ENCODE results near the gene LRG1.
"Not testable (repeated sequence)": the region's sequence is repeated elsewhere in the genome, so short reads cannot be mapped to it uniquely, and the experiment has no call there.

LRG1 gene

DNA sequence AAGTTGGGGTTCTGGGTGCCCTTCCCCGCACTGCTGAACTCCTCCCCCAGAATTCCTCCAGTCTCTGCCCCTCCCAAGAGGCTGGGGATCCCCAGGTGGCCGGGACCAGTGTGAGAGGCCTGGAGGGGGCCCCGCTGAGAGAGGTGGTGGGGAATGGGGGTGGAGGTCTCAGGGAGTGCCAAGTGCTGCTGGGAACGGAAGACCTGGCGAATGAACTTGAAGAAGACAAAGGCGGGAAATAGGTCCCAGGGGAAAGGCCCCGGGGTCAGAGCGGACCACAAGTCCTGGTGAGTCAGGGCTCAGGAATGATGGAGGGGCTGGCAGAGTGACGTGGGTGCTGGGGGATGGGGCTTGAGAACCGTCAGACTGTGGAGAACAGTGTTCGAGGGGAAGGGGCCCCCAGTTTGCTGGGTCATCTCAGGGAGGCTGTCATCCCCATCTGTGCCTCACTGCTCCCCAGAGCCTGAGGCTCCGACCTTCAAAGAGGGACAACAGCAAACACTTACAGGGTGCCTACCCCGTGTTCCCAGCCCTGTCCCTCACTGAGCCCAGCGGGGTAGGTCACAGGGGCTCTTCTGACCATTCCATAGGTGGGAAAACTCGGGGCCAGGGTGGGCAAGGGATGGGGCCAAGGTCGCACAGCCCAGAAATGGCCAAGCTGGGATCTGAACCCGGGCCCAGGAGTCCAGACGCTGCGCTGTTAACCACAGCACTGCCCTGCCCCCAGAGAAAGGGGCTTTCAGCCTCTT is 35.6 kb upstream of the LRG1 start:
- DNase-seq: no peak

DNA sequence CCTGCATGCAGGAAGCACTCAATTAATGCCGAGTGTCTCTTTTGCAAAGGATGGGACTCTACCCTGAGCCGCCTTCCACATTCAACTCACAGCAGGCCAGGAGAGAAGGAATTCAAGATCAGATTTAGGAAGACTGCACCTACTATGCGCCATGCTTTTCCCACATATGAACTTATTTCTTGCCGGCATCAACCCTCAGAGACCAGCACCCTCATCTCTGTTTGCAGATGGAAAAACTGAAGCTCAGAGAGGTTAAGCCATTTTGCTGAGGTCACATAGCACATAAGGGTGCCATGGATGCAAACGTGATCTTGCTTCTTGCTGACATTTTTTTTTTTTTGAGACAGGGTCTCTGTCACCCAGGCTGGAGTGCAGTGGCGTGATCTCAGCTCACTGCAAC is 33.8 kb upstream of the LRG1 start:
- DNase-seq: no peak

DNA sequence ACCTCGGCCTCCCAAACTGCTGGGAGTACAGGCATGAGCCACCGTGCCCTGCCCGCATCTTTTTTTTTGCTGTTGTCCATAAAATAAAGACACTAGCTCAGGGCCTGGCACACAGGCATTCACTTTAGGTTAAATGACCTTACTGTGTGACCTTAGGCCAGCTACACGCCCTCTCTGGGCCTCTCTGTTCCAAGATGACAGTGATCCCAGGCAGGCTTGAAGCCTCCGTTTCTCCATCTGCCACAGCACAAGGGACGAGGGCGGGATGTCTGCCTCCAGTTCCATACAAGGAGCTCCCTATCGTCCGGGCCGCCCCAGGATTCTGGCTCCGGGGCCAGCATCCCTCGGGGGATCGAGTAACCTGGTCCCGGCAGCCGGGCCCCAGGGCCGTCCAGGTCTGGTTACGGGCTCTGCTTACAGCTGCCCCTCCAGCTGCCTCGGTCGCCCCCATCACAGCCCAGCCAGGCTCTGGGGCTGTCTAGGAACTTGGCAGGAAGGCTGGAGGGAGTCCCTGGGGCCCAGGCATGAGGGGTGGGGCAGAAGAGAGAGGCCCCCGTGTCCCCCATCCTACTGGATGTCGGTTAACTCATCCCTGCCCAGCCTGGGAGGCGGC is 31.6 kb upstream of the LRG1 start:
- DNase-seq: no peak

DNA sequence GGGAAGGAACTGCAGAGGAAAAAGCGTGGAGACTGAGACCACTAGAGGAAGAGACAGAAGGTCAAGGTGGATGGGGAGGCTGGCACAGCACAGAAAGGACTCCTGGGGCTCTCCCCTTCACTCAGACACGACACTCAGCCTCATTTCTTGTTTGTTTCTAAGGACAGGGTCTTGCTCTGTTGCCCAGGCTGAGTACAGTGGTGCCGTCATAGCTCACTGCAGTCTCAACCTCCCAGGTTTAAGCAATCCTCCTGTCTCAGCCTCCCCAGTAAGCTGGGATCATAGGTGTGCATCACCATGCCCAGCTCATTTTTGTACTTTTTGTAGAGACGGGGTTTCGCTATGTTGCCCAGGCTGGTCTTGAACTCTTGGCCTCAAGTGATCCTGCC is 31.1 kb upstream of the LRG1 start:
- no peak for DNase-seq

DNA sequence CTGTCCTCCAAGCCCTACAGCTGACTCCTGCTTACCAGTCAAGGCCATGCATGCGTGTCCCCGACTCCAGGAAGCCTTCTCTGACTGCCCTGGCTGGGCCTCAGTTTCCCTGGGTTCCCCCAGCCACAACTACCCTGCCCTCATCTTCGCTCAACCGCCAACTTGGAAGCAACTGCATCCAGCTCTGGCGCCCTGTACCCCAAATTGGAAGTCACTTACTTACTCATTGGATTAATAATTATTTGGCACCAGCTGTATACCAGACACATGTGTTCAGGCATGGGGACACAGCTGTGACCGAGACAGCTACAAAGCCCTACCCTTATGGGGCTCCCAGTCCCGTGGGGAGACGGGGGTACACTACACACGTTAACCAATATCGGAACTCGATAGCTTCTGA is 30.6 kb upstream of the LRG1 start:
- no peak for DNase-seq

DNA sequence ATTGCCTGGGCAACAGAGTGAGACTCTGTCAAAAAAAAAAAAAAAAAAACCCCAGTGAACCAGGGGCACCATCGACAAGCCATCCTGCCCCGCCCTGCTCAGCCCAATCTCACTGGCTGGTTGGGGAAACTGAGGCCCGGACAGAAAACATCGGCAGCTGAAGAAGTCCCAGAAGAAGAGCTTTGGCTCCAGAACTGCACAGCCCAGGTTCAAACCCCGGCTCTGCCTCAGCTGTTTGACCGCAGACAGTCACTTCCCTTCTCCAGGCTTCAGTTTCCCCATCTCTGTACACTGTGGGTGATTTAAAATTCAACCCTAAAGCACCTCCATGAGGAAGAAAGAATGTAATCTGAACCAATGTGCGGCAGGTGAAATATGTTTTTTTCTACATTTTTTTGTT is 29.1 kb upstream of the LRG1 start:
- peak; percentile 43 for DNase-seq

DNA sequence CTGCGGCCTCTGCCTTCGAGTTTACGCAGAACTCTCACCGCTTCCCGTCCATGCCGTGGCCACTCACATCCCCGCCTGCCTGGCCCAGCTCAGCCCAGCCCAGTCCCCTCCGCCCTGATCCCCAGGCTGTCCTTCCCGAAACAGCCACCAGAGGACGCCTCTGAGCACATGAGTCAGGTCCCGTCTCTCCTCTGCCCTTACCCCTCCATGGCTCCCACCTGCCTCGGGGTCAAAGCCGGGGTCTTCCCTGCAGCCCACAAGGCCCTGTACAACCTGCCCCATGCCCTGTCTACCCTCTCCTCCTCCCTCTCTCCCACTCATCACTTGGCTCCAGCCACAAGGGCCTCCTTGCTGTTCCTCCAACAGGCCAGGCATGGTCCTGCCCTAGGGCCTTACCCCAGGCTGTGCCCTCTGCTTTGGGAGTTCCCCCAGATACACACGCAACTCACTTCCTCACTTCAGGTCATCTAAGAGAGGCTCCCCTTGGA is 27.8 kb upstream of the LRG1 start:
- peak; percentile 46 for DNase-seq

DNA sequence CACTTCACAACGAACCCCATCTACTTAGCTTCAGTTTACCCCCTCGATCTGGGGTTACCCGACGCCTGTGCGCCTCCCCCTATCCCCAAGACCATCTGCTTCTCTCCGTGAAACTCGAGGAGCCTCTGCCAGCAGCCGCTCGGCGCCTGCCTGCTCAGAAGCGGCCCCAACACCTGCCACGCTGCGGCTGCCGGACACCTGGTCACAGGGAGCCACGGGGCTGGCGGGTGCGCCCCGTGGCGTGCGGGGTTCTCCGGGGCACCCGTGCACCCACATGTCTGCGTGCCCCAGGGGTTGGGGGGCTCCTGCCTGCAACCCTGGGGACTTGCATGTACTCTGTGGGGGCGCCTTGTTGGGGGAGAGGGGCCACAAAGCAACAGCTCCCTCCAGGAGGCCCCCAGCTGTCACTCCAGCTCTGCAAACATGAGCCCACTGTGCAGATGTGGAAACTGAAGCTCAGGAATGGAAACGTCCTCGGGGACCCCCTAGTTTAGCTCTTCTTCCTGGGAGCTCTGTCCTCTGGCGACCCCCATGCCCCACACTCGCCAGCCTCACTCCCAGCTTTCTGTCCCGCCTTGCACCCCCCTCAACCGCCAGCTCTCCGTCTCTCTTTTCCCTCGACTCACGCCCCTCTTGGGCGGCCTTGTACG is 26.7 kb upstream of the LRG1 start:
- no peak for DNase-seq

DNA sequence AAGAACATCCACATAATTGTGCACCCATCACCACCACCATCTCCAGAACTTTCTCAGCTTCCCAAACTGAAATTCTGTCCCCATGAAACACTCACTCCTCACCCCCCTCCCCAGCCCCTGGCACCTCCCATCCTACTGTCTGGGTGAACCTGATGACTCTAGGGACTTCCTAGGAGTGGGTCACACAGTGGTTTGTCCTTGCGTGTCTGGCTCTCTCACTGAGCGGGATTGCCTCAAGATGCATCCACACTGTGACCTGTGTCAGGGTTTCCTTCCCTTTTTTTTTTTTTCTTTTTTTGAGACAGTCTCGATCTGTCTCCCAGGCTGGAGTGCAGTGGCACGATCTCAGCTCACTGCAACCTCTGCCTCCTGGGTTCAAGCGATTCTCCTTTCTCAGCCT is 23.7 kb upstream of the LRG1 start:
- not testable (repeated sequence) for DNase-seq

DNA sequence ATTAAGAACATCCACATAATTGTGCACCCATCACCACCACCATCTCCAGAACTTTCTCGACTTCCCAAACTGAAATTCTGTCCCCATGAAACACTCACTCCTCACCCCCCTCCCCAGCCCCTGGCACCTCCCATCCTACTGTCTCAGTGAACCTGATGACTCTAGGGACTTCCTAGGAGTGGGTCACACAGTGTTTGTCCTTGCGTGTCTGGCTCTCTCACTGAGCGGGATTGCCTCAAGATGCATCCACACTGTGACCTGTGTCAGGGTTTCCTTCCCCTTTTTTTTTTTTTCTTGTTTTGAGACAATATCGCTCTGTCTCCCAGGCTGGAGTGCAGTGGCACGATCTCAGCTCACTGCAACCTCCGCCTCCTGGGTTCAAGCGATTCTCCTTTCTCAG is 22.2 kb upstream of the LRG1 start:
- DNase-seq: peak; percentile 24

DNA sequence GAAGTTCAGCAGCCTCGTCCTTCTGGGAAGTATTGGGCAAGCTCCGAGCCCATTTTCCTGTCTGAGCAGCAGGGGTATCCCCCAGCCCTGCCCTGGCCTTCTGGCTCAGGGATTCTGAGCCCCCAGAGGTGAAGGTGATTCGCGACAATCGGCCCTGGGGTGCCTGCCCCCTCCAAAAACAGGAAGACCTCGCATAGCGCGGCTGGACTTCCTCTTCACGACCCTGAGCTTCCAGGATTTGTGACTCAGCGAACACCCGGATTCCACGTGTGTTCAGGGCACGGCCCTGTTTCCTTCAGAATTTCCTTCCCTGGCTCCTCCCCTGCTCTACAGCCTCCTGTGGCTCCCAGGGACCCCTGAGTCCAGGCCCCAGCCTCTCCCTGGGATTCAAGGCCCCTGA is 19.7 kb upstream of the LRG1 start, which contains the start of gene SEMA6B:
SEMA6B (minus strand) TSS at position 116 of the 400 bp plus-strand sequence. CDS start 1,227 bp downstream, outside the sequence.
- peak; percentile 44 for DNase-seq

DNA sequence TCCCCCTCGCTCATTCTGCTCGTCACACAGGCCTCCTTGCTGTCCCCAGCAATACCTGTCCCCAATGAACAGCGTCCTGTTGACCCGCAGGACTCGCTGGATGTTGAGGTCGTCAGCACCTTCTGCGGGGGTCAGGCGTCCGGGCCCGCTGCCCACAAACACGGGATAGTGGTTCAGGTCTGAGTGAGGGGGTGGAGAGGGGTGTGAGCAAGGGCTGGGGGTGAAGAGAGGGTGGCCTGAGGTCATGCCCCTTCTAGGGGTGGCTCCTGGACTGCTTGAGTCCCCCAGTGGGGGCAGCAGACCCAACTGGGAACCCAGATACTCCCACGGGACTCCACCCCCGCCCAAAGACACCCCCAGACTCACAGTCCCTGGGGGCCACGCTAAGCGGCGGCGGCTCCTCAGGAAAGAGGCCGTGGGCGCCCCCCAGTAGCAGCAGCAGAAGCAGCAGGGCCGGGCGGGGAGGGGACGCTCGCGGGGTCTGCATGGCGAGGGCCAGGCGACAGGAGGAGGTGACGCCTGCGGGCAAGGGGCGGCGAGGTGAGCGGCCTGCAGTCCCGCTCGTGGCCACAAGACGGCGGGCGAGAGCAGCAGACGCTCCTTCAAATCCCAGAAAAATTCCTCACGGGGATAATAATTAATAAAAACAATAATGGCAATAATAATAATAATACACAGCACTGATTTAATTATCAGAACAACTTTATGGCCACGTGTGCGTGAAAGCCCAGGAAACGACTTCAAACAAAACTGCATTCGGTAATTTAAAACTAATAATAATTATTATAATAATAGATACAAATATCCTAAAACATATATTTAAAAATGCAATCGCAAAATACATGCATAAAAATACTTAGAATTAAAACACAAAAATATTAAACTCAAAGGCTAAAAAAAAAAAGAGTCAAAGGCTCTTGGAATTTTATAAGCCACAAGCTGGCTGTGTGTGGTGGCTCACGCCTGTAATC is 18.4 kb upstream of the LRG1 start:
- no peak for DNase-seq

DNA sequence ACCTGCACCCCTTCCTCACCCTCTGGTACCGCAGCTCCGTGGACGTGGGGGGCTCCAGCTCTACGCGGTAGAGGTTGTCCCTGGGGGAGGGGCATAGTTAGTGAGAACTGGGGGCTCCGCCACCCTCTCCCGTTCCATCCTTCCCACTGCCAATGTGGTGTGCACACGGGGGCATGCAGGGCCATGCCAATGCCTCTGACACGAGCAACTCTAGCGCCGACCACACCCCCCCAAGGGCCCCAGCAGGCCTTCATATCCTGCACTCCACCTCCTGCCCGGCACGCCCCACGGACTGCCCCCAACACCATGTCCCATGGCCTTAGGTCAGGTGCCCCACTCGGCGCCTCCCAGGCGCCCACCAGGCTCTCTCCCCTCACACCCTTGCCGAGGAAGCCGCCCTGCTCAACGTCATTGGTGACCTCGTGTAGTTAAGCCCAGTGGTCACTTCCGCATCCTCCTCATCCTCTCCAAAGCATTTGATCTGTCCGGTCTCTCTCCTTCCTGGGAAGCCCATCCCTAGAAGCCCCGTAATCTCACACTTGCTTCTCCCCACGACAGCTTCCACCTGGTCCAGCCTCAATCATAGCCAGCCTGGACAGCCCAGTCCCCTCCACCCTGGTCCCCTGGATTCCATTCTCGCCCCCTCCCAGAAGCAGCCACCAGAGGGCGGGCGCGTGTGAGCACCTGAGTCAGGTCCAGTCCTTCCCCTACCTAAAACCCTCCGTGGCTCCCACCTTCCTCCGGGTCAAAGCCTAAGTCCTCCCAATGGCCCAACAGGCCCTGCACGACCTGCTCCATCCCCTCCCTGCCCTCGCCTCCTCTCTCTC is 17.5 kb upstream of the LRG1 start:
- no peak for DNase-seq

DNA sequence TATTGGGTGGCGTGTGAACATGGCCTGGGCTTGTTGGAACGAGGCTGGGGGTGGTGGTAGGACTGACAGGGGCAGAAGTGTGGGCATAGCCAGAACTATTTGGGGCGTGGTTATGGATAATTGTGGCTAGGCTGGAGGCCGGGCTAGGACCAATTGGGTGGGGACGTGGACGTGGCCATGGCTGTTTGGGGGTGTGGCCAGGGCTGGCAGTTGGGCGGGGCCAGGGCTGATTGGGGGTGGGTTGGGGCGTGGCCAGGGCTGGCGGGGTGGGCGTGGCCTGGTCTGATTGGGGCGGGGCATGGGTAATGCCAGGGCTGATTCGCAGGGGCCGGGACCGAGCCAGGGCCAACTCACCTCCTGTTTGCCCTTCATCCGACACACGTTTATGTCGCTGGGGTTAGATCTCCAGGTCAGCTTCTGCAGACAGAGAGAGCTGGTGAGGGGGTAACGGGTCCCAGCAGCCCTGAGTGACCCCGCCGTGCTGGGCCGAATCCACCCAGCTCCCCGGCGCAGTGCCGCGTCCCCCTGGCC is 16.8 kb upstream of the LRG1 start:
- DNase-seq: no peak

DNA sequence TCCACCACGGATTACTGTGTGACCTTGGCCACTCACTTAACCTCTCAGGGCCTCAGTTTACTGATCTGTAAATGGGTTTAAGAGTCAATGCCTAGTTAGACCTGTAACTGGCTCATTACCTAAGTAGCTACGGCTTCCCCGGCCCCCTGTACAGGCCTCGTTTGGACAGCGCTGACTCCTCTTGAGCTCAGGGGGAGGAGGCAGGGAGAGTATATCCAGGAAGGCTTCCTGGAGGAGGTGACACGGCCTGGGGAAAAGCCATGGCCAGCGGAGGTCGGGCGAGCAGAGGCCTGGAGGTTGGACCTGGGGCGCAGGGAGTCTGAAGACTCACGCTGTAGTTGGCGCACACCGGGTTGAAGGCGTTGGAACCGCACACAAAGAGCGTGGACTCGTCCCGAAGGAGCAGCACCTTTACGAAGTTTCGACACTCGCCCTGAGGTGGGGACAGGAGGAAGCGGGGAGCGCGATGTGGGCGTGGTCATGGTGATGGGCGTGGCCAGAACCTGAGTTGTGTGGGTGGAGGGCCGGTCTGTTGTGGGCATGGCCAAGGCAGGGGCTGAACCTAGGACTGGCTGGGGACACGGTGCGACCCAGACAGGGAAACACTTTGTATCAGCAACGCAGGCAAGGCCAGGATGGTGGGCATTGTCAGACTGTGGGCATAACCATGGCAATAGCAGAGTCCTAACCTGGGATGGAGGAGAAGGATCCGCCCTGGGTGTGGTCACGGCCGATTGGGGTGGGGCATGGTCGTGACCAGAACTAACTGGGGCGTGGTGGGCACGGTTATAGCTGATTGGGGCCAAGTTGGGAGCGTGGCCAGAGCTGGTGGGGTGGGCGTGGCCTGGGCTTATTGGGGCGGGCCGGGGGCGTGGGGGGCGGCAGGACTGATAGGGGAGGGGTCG is 16.1 kb upstream of the LRG1 start:
- DNase-seq: no peak

DNA sequence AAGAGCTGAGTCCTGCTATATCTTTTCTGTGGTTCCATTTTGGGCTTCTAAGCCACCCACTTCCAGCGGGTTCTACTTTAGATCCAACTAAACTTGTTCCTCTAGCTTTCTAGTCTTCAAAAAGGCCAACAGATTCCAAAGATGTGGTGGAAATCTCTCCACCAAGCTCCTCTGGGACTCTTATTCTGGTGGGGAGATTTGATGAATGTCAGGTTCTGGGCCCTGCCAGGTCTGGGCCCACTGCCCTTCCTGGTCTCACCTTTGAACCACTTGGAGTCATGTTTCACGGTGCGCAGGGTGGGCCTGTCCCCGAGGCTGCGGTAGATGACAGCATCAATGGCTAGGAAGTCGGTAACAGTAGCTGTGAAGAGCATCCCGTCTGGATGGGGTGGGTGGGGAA is 14.9 kb upstream of the LRG1 start:
- no peak for DNase-seq

DNA sequence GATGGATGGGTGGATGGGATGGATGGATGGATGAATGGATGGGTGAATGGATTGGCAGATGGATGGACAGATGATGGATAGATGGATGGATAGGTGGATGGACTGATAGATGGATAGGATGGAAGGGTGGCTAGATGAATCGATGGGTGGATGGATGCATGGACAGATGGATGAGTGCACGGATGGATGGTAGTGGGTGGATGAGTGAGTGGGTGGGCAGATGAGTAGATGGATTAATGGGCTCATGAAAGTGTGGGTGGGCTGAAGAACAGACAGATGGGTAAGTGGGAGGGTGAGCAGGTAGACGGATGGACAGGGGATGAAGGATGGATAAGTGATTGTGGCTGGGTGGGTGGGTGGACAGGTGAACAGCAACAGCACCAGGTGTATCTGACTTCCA is 13.9 kb upstream of the LRG1 start:
- no peak for DNase-seq

DNA sequence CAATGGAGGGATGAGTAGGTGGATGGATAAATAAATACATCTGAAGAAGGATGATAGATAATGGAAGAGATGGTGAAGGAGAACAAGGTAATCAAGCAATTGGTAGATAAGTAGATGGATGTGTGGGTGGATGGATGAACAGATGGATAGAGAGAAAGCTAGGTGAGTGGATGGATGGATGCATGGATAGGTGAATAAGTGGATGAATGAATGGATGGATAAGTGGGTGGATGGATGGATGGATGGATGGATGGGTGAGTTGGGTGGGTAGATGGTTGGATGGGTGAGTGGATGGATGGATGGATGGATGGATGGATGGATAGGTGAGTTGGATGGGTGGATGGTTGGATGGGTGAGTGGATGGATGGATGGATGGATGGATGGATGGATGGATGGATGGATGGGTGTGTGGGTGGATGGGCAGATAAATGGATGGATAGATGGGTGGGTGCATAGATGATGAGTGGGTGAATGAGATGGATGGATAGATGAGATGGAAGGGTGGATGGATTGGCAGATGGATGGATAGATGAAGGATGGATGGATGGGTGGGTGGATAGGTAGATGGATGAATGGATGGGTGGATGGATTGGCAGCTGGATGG is 13.4 kb upstream of the LRG1 start:
- DNase-seq: no peak

DNA sequence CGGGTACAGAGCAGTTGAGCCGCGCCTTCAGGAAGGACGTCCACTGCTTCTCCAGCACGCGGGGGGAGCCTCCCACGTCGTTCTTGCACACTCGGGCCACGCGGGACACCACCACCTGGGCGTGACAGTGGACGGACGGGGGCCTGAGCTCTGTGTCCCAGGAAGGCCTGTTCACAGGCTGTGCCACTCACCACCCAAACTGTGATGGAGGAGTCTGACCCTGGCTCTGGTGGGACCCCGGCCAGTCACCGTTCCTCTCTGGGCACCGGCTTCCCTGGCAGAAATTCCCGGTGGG is 12.6 kb upstream of the LRG1 start:
- no peak for DNase-seq

DNA sequence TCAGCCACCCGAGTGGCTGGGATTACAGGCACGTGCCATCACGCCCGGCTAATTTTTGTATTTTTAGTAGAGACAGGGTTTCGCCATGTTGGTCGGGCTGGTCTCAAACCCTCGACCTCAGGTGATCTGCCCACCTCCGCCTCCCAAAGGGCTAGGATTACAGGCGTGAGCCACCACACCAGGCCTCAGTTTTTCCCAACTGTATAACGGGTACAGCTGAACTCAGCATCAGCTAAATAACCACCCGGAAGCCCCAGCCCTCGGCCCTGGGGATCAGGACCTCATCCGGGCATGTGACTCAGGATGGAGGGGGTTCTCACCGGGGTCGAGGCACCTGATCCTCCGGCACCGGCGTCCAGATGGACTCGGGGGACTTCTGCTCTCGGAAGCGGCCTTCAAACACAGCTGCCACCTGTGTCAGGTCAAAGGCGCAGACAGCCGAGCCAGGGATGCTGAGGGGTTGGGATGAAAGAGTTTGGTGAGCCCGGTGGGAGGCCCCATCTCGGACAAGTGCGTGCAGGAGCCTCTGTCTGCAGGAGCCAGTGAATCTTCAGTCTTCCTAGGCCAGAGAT is 10.7 kb upstream of the LRG1 start:
- DNase-seq: no peak

Measured in GDM1 (cell line).